IMR-90 (cell line): ENCODE data around the gene MMGT1.

Experiments used
- BHLHE40 ChIP-seq: fragments of 150-350 bp; IDR thresholded peaks from 2 replicates; pipeline ENCODE4 v1.6.1; 2016; ENCODE audit warnings: mild to moderate bottlenecking, low read depth, low read length
- CTCF ChIP-seq: conservative IDR thresholded peaks from 2 replicates; pipeline ENCODE4 v1.5.1; 2012; ENCODE audit warnings: mild to moderate bottlenecking, low read depth, low read length, improper control_type of control experiment
- MXI1 ChIP-seq: IDR thresholded peaks from 2 replicates; pipeline ENCODE4 v1.6.1; 2012; ENCODE audit warnings: low read depth, mild to moderate bottlenecking, low read length, moderate library complexity, borderline replicate concordance
- NFE2L2 ChIP-seq: fragments of 150-350 bp; IDR thresholded peaks from 2 replicates; pipeline ENCODE4 v1.6.1; 2016; ENCODE audit warnings: low read depth, mild to moderate bottlenecking, low read length
- POLR2A ChIP-seq: IDR thresholded peaks from 2 replicates; pipeline ENCODE4 v1.6.1; 2012; ENCODE audit warnings: mild to moderate bottlenecking, low read depth, low read length
- RFX5 ChIP-seq: IDR thresholded peaks from 2 replicates; pipeline ENCODE4 v1.8.0; 2012; ENCODE audit warnings: low read depth, mild to moderate bottlenecking, low read length, moderate library complexity
- SMC3 ChIP-seq: fragments of 150-350 bp; IDR thresholded peaks from 2 replicates; pipeline ENCODE4 v1.6.1; 2016; ENCODE audit warnings: low read depth, mild to moderate bottlenecking, antibody characterized with exemption, low read length, moderate library complexity
- USF2 ChIP-seq: fragments of 150-350 bp; IDR thresholded peaks from 2 replicates; pipeline ENCODE4 v1.6.1; 2017; ENCODE audit warnings: mild to moderate bottlenecking, antibody characterized with exemption, low read length, low read depth

- TF ChIP-seq USF2 (no peak), CTCF (no peak), SMC3 (no peak), POLR2A (no peak), RFX5 (no peak), MXI1 (no peak), BHLHE40 (no peak), NFE2L2 (no peak)
These were observed 580 bp upstream of the MMGT1 start for GRCh38 chrX:135974279-135974856.
